ENCODE measurements around the gene XAGE5. TPM values are rescaled to one million over a fixed set of nuclear protein-coding genes. Genes with fewer than 3 reads are reported as not detected.

XAGE5 gene
- total RNA-seq, 1 experiment from 2014 or later: not detected

- DNase-seq: no peak
- H3K18ac ChIP-seq (ENCODE audit: insufficient read length, low read depth, low read length): no peak overlapping the region
- no peaks in the 10 kb centered on the region for H3K23me2 ChIP-seq (ENCODE audit: insufficient read length, low read depth, low read length, poor library complexity, severe bottlenecking)
- H2BK12ac ChIP-seq (ENCODE audit: insufficient read length, low read depth, low read length): no peak overlapping the region
- no peak overlapping the region for H4K5ac ChIP-seq (ENCODE audit: insufficient read length, low read depth, low read length)
- H3K4me1 ChIP-seq (ENCODE audit: insufficient read depth, low read length): no peaks in the 10 kb centered on the region
- H3K4me2 ChIP-seq (ENCODE audit: insufficient read depth, insufficient read length, low read length): no peak overlapping the region
- Mint-ChIP-seq H3K4me1 (no peaks in the 10 kb centered on the region), H3K9me3 (peaks cover 56 to 72% of the 10 kb centered on the region in 2 experiments), H3K36me3 (ENCODE audit: insufficient read depth in 1 of 3, low read depth in 3 of 3) (no peaks in the 10 kb centered on the region; a peak in 2 of 7 replicates), H3K4me3 (no peak overlapping the region), H3K27ac (no peak overlapping the region), H3K27me3 (ENCODE audit: low read depth) (peaks cover 15% of the 10 kb centered on the region)
- no peak overlapping the region for H2AFZ ChIP-seq (ENCODE audit: low read length)
- H4K91ac ChIP-seq (ENCODE audit: insufficient read length, low read depth, low read length): no peak overlapping the region
- no peak overlapping the region for H3K14ac ChIP-seq (ENCODE audit: insufficient read depth, low read length)
- H2BK5ac ChIP-seq (ENCODE audit: insufficient read length, low read length): no peak overlapping the region
- H3K9me3 ChIP-seq (ENCODE audit: control insufficient read depth, low read depth, low read length): peaks cover 25% of the 10 kb centered on the region
- no peak overlapping the region for H3K27ac ChIP-seq (ENCODE audit: insufficient read length, low read depth, low read length)
- WGBS (ENCODE audit: extremely low coverage, insufficient read length, low lambda C conversion rate): no CpG with 5 or more reads among the region's 6 CpGs
- H2BK15ac ChIP-seq (ENCODE audit: low read depth, low read length): no peak overlapping the region
- no peaks in the 10 kb centered on the region for H3K27me3 ChIP-seq (ENCODE audit: insufficient read depth, low read length)
- no peak overlapping the region for H4K8ac ChIP-seq (replicated peaks; ENCODE audit: insufficient read length, low read depth, low read length)
- H3K79me1 ChIP-seq (ENCODE audit: insufficient read depth, low read depth, low read length, poor library complexity, severe bottlenecking): no peaks in the 10 kb centered on the region
- no peak overlapping the region for H3K23ac ChIP-seq (ENCODE audit: insufficient read length, low read depth, low read length)
- H2BK120ac ChIP-seq (ENCODE audit: low read depth, low read length, poor library complexity, severe bottlenecking): no peak overlapping the region
- H3K79me2 ChIP-seq (ENCODE audit: insufficient read depth, low read length): no peaks in the 10 kb centered on the region
- H3K9ac ChIP-seq (ENCODE audit: extremely low read depth, insufficient read length, low read length): no peak overlapping the region
- no peak overlapping the region for H3K4ac ChIP-seq (ENCODE audit: low read depth, low read length)
- H2BK20ac ChIP-seq (ENCODE audit: low read depth, low read length, poor library complexity, severe bottlenecking): no peak overlapping the region
- no peak overlapping the region for H3T11ph ChIP-seq (ENCODE audit: low read length)
- H4K20me1 ChIP-seq (ENCODE audit: control insufficient read depth, insufficient read depth, insufficient read length): no peaks in the 10 kb centered on the region
- TF ChIP-seq CTCF (conservative IDR thresholded peaks at IDR 0.05): no peak
- no peak overlapping the region for H2AK5ac ChIP-seq (ENCODE audit: insufficient read length, low read length)
- no peak overlapping the region for H3K56ac ChIP-seq (ENCODE audit: insufficient read length, low read depth, low read length)
These were observed 54.4 kb downstream of the XAGE5 start for GRCh38 chrX:52865343-52865998.

Other genes with a start within 250 kb of the XAGE5 start
- not detected in 2 replicates for gene SSX7, start 156.4 kb upstream of the XAGE5 start, total RNA-seq (2021)
- not detected in 2 replicates for gene SSX2, start 104.1 kb upstream of the XAGE5 start, total RNA-seq (2021)
- gene SSX2B, start 60.0 kb upstream of the XAGE5 start, total RNA-seq (2021): not detected in 2 replicates
- gene SPANXN5, start 13.9 kb upstream of the XAGE5 start, total RNA-seq (2021): not detected in 2 replicates
- not detected in 2 replicates for gene XAGE3, start 56.8 kb downstream of the XAGE5 start, total RNA-seq (2021)
- gene FAM156B, start 86.0 kb downstream of the XAGE5 start, total RNA-seq (2021): 11.2 and 13.7 TPM in 2 replicates
- 14.7 and 15.7 TPM in 2 replicates for gene FAM156A, start 147.2 kb downstream of the XAGE5 start, total RNA-seq (2021)
- gene GPR173, start 237.5 kb downstream of the XAGE5 start, total RNA-seq (2021): 4.5 and 5.4 TPM in 2 replicates

Data from H9 (cell line).